Fibroblast of gingiva (primary cell): Measurements from ENCODE around the gene SMYD3.
"Not testable (repeated sequence)": the region's sequence is repeated elsewhere in the genome, so short reads cannot be mapped to it uniquely, and the experiment has no call there.

Experiments used
- DNase-seq: peaks from one replicate; pipeline ENCODE4 v3.0.0-alpha.2; 2011; ENCODE audit warnings: low read depth

The SMYD3 gene

GRCh38 chr1:245987997-245988392, 519.1 kb downstream of the SMYD3 start:
- DNase-seq: no peak

- DNase-seq: no peak
Measured at GRCh38 chr1:245987577-245987976, 519.5 kb downstream of the SMYD3 start.

- DNase-seq: no peak
Measured at GRCh38 chr1:245987219-245987545, 519.9 kb downstream of the SMYD3 start.

- peak; percentile 57 for DNase-seq
Measured at GRCh38 chr1:245986404-245987218, 520.5 kb downstream of the SMYD3 start.

- no peak for DNase-seq
Measured at GRCh38 chr1:245984390-245985155, 522.5 kb downstream of the SMYD3 start.

GRCh38 chr1:245983294-245983967, 523.6 kb downstream of the SMYD3 start:
- no peak for DNase-seq

- DNase-seq: no peak
Measured at GRCh38 chr1:245979589-245979988, 527.5 kb downstream of the SMYD3 start.

GRCh38 chr1:245978915-245979314, 528.2 kb downstream of the SMYD3 start:
- no peak for DNase-seq

GRCh38 chr1:245972476-245972875, 534.6 kb downstream of the SMYD3 start:
- no peak for DNase-seq

GRCh38 chr1:245971711-245972085, 535.4 kb downstream of the SMYD3 start:
- DNase-seq: no peak

GRCh38 chr1:245971076-245971710, 535.9 kb downstream of the SMYD3 start:
- not testable (repeated sequence) for DNase-seq

- peak; percentile 59 for DNase-seq
Measured at GRCh38 chr1:245969283-245969682, 537.8 kb downstream of the SMYD3 start.

GRCh38 chr1:245968775-245969174, 538.3 kb downstream of the SMYD3 start:
- no peak for DNase-seq

GRCh38 chr1:245965398-245965797, 541.7 kb downstream of the SMYD3 start:
- DNase-seq: no peak

GRCh38 chr1:245963649-245964048, 543.4 kb downstream of the SMYD3 start:
- no peak for DNase-seq

GRCh38 chr1:245962453-245962852, 544.6 kb downstream of the SMYD3 start:
- no peak for DNase-seq

- DNase-seq: no peak
Measured at GRCh38 chr1:245961137-245961540, 545.9 kb downstream of the SMYD3 start.

- DNase-seq: no peak
Measured at GRCh38 chr1:245960171-245960570, 546.9 kb downstream of the SMYD3 start.

GRCh38 chr1:245958016-245958415, 549.1 kb downstream of the SMYD3 start:
- no peak for DNase-seq

- DNase-seq: no peak
Measured at GRCh38 chr1:245957427-245957826, 549.7 kb downstream of the SMYD3 start.

GRCh38 chr1:245956225-245956624, 550.9 kb downstream of the SMYD3 start:
- no peak for DNase-seq

- no peak for DNase-seq
Measured at GRCh38 chr1:245953876-245954660, 553.0 kb downstream of the SMYD3 start.
